ENCODE results near the gene RYR1.
"Not testable (repeated sequence)": the region's sequence is repeated elsewhere in the genome, so short reads cannot be mapped to it uniquely, and the experiment has no call there.

RYR1 gene

GRCh38 chr19:38495375-38495774 is 61.9 kb downstream of the RYR1 start:
- DNase-seq: not testable (repeated sequence)

- no peak for DNase-seq
These were observed 62.6 kb downstream of the RYR1 start for GRCh38 chr19:38496116-38496515.

GRCh38 chr19:38496603-38497487 is 63.4 kb downstream of the RYR1 start:
- DNase-seq: no peak

GRCh38 chr19:38497907-38498306 is 64.4 kb downstream of the RYR1 start:
- no peak for DNase-seq

GRCh38 chr19:38499532-38499931 is 66.0 kb downstream of the RYR1 start:
- DNase-seq: no peak

GRCh38 chr19:38500450-38500849 is 67.0 kb downstream of the RYR1 start:
- DNase-seq: no peak

- no peak for DNase-seq
These were observed 69.1 kb downstream of the RYR1 start for GRCh38 chr19:38502410-38503076.

GRCh38 chr19:38503077-38503410 is 69.6 kb downstream of the RYR1 start:
- no peak for DNase-seq

- no peak for DNase-seq
These were observed 72.5 kb downstream of the RYR1 start for GRCh38 chr19:38505958-38506357.

- DNase-seq: no peak
These were observed 72.9 kb downstream of the RYR1 start for GRCh38 chr19:38506375-38506722.

- DNase-seq: peak in 2 of 3 experiments; percentile 16 to 65
These were observed 73.4 kb downstream of the RYR1 start for GRCh38 chr19:38506723-38507550.

- DNase-seq: no peak
These were observed 74.1 kb downstream of the RYR1 start for GRCh38 chr19:38507551-38508127.

GRCh38 chr19:38508507-38508906 is 75.0 kb downstream of the RYR1 start:
- no peak for DNase-seq

- no peak for DNase-seq
These were observed 75.5 kb downstream of the RYR1 start for GRCh38 chr19:38509027-38509426.

- DNase-seq: no peak
These were observed 77.7 kb downstream of the RYR1 start for GRCh38 chr19:38511074-38511708.

GRCh38 chr19:38512277-38512676 is 78.8 kb downstream of the RYR1 start:
- DNase-seq: peak in 1 of 3 experiments; percentile 18

- DNase-seq: not testable (repeated sequence)
These were observed 79.7 kb downstream of the RYR1 start for GRCh38 chr19:38513156-38513555.

- no peak for DNase-seq
These were observed 80.3 kb downstream of the RYR1 start for GRCh38 chr19:38513762-38514167.

GRCh38 chr19:38514812-38515633 is 81.5 kb downstream of the RYR1 start:
- DNase-seq: peak; percentile 43 to 78 (median 68)

- no peak for DNase-seq
These were observed 82.4 kb downstream of the RYR1 start for GRCh38 chr19:38515896-38516295.

- DNase-seq: no peak
These were observed 83.3 kb downstream of the RYR1 start for GRCh38 chr19:38516802-38517201.

GRCh38 chr19:38517321-38517720 is 83.8 kb downstream of the RYR1 start:
- no peak for DNase-seq
